GM18861 (cell line): ENCODE results near the gene AP1M2.
"Not testable (repeated sequence)": the region's sequence is repeated elsewhere in the genome, so short reads cannot be mapped to it uniquely, and the experiment has no call there.

Source experiments
- ATAC-seq: cut with Tn5 transposase; IDR thresholded peaks from one replicate; pipeline ENCODE4 v1.9.1; 2021; ENCODE audit not compliant: unreplicated experiment

Gene AP1M2

DNA sequence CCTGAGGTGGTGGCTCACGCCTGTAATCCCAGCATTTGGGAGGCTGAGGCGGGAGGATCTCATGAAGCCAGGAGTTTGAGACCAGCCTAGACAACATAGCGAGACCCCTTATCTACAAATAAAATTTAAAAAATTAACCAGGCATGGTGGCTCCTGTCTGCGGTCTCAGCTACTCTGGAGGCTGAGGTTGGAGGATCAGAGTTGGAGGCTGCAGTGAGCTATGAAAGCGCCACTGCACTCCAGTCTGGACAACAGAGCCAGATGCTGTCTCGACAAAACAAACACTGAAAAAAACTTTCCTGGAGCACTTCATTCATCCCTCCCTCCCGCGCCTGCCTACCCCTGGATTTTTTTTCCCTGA is 44.1 kb downstream of the AP1M2 start:
- no peak for ATAC-seq

DNA sequence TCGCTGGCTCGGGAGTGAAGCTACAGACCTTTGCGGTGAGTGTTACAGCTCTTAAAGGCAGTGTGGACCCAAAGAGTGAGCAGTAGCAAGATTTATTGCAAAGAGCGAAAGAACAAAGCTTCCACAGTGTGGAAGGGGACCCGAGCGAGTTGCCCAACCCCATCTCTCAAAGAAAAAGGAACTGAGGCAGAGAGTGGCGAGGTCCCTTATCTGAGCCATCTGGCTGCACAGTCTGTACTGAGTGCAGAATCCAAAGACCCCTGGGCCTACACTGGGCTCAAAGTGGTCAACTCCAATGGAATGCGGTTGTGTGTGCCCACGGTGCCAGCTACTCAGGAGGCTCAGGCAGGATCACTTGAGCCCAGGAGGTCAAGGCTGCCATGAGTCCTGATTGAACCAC is 48.1 kb downstream of the AP1M2 start:
- ATAC-seq, result not testable (repeated sequence)

DNA sequence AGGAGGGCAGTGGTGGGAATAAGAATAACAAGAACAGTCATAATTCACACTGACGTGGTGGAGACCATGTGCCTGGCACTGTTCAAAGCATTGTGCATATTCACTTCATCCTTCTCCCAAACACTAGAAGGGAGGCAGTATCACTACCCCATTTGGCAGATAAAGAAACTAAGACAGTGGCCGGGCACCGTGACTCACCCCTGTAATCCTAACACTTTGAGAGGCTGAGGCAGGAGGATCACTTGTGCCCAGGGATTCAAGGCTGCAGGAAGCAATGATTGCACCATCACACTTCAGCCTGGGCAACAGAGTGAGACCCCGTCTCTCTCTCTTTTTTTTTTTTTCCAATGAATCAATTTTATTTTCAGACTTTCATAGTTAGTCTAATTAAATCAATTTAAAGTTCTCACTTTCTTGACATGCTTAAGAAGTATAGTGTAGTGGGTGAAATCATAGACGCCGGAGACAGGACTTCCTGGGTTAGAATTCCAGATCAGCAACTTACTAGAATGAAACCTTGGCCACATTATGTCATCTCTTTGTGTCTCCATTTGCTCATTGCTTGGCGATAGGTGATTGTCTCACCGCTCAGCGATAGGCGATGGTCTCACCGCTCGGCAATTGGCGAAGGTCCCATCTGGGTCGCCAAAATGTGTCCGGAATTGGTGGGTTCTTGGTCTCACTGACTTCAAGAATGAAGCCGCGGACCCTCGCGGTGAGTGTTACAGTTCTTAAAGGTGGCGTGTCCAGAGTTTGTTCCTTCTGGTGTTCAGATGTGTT is 48.7 kb downstream of the AP1M2 start:
- ATAC-seq, result no peak

DNA sequence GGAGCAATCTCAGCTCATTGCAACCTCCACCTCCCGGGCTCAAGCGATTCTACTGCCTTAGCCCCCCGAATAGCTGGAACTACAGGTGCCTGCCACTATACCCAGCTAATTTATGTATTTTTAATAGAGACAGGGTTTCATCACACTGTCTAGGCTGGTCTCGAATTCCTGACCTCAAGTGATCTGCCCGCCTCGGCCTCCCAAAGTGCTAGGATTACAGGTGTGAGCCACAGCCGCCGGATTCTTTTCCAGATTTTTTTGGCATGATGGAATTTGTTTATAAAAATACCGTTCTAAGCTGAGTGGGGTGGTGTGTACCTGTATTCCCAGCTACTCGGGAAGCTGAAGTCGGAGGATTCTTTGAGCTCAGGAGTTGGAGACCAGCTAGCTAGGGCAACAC is 49.4 kb downstream of the AP1M2 start:
- ATAC-seq, result no peak

DNA sequence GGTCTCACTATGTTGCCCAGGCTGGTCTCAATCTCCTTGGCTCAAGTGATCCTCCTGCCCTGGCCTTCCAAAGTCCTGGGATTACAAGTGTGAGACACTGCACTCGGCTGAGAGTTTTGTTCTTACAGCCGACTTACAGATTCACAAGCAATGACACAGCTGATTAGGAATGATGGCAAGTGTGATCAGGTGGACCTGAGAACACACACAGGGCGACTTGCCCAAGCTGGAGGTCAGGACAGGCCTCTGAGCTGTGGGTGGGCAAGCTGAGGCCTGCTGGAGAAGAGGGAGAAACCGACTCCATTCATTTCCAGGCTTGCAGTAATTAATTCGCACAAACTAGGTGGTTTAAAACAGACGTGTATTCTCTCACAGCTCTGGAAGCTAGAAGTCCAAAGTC is 51.5 kb downstream of the AP1M2 start:
- no peak for ATAC-seq

DNA sequence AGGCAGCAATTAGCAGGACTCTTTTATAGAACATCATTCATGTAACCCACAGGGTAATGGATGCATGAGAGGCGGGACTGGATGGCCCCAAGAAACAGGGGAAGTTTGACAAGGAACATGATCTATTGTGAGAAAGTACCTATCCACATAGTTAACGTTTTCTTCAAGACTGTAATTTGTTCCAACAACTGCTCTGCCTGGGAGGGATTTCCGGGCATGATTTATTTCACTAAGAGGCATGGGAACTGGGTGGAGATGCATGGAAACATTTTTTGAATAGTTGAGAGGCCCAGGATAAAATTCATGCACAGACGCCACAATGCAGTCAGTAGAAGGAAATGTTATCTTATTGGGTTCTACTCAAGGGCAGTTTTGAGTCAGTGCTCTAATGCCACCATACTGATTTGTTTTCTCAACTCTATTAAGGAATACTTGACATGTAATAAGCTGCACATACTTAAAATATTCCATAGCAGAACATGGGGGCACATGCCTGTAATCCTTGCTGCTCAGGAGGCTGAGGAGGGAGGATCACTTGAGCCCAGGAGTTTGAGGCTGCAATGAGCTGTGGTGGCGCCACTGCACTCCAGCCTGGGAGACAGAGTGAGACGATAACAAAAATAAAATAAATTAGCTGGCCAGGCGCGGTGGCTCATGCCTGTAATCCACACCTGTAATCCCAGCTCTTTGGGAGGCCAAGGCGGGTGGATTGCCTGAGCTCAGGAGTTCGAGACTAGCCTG is 53.3 kb downstream of the AP1M2 start:
- ATAC-seq, result no peak

DNA sequence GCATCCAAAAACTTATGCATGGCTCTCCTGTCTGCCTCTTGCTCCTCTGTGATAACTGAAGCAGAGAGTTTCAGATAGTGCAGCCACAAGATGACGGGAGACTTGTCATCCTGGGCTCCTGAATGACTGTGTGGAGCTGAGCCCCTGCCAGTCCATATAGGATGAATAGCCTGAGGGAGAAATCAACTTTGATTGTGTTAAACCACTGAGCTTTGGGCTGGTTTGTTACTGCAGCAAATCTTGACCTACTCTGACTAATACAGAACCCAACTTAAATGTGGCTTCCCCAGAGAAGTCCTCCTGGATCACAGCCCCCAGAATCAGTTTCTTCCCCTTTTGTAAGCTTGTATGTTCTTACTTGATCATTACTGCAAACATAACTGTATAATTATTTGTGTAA is 54.7 kb downstream of the AP1M2 start:
- ATAC-seq, result no peak

DNA sequence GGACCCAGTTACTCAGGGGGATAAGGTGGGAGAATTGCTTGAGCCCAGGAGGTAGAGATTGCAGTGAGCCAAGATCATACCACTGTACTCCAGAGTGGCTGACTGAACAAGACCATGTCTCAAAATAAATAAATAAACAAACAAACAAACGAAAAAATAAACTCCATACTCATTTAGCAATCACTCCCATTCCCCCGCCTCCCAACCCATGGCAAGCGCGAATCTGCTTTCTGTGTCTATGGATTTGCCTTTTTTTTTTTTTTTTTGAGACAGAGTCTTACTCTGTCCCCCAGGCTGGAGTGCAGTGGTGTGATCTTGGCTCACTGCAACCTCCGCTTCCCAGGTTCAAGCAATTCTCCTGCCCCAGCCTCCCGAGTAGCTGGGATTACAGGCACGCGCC is 60.2 kb downstream of the AP1M2 start:
- not testable (repeated sequence) for ATAC-seq

DNA sequence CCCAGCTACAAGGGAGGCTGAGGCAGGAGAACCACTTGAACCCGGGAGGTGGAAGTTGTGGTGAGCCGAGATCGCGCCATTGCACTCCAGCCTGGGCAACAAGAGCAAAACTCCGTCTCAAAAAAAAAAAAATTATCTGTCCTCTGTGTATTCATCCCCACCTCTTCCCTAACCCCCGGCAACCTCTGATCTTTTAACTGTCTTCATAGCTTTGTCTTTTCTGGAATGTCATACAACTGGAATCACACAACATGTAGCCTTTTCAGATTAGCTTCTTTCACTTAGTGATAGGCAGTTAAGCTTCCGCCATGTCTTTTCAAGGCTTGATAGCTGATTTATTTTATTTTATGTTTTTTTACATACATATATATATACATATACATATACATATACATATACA is 61.5 kb downstream of the AP1M2 start:
- no peak for ATAC-seq

DNA sequence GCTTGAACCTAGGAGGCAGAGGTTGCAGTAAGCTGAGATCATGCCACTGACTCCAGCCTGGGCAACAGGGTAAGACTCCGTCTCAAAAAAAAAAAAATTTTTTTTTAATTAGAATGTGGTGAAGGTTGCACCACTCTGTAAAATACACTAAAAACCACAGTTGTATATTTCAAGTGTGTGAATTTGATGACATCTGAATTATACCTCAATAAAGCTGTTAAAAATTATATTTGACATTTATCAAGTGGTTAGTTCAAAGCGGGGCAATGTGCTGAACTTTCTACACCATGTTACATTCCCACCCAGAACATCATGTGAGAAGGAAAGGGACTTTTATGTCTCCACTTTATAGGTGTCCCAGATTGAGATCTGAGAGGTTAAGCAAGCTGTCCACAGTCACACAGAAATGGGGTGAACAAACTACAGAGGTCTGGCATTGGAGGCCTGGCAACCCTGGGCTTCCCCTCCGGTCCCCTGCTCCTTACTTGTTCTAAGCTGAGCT is 63.9 kb downstream of the AP1M2 start:
- ATAC-seq, result no peak
